GM13977 (cell line): Measurements from ENCODE around the gene PHF21A.

Experiments
- DNase-seq: peaks from one replicate; pipeline ENCODE4 v3.0.0; 2012; ENCODE audit warnings: low spot score
- CTCF ChIP-seq: IDR thresholded peaks from 2 replicates; pipeline ENCODE4 v1.5.1; 2012; ENCODE audit warnings: mild to moderate bottlenecking, control low read depth; ENCODE audit not compliant: insufficient read depth; ENCODE audit errors: extremely low read depth, missing control alignments
- in situ Hi-C: fragments of 300-500 bp; cut with MboI; formaldehyde crosslinking; loops from one replicate; pipeline ENCODE4 v1.12.0; 2022; ENCODE audit warnings: low sequenced_read_pairs, low pct_unique_long_range_greater_than_20kb, mixed read lengths, inconsistent platforms; ENCODE audit not compliant: unreplicated experiment

PHF21A gene

DNA sequence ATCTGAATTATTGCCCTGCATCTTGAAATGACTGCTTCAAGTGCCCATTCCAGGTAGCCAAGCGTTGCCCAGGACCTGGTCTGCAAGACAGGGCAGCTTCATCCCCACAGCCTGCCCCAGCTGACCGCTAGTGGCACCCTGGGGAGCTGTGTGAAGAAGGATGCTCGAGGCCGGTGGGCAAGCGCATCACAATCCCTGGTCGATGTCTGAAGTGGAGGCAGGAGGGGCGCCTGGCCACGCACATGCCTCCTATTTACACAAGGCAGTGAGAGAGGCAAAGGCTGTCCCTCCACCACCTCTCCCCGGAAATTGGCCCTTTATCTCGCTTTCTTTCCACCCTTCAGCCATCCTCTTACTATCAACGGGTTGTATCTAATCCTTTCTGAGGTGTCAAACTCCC, 28.1 kb upstream of the PHF21A start:
- TF ChIP-seq CTCF, result no peak
- no peak for DNase-seq
- in situ Hi-C loops, result no loop called here

DNA sequence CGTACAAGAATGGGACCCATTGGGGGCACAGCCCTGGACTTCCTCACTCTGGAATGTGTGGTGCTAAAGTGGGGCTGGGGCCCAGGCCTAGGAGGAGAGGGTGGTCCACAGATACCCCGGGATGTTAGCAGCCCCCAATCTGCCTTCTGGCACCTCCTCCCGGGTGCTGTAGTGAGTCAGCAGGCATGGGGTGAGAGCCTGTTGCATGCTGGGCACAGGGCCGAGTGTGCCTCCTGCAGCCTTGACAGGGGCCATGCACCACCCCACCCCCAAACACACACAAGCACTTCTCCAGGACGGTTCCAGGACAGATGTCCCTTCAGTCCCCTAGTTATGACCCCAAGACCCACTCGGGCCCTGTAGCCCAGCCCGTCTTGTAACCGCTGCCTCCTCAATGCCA, 23.5 kb upstream of the PHF21A start:
- TF ChIP-seq CTCF, result no peak
- in situ Hi-C loops, result no loop called here
- DNase-seq, result no peak

- DNase-seq, result no peak
- in situ Hi-C loops, result no loop called here
- no peak for TF ChIP-seq CTCF
Observed at GRCh38 chr11:46143049-46143806, 22.0 kb upstream of the PHF21A start.

GRCh38 chr11:46142561-46142960, 21.3 kb upstream of the PHF21A start:
- no peak for TF ChIP-seq CTCF
- DNase-seq, result no peak
- in situ Hi-C loops, result no loop called here

DNA sequence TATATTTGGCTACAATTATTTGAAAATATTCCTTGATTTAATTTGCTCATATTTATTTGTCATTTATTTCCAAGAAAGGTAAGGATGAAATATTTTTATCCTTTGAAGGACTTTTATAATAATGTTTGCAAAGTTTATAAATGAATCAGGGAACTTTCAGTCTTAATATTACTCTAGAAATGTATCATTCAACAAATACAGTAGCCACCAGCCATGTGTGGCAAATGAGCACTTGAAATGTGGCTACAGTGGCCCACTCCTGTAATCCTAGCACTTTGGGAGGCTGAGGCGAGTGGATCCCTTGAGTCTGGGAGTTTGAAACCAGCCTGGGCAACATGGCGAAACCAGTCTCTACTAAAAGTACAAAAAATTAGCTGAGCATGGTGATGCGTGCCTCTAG, 20.3 kb upstream of the PHF21A start:
- no peak for DNase-seq
- no peak for TF ChIP-seq CTCF
- in situ Hi-C loops, result no loop called here

- no peak for DNase-seq
- TF ChIP-seq CTCF, result no peak
- in situ Hi-C loops, result no loop called here
Observed at GRCh38 chr11:46134540-46134939, 13.3 kb upstream of the PHF21A start.
